Hepatic stellate cell (primary cell): ENCODE results near the gene CDT1.

Experiments used
- DNase-seq: peaks from one replicate; pipeline ENCODE4 v3.0.0; 2011; ENCODE audit warnings: low spot score

CDT1 gene

GRCh38 chr16:88805340-88805715 lies 1.7 kb downstream of the CDT1 start:
- DNase-seq = no peak

DNA sequence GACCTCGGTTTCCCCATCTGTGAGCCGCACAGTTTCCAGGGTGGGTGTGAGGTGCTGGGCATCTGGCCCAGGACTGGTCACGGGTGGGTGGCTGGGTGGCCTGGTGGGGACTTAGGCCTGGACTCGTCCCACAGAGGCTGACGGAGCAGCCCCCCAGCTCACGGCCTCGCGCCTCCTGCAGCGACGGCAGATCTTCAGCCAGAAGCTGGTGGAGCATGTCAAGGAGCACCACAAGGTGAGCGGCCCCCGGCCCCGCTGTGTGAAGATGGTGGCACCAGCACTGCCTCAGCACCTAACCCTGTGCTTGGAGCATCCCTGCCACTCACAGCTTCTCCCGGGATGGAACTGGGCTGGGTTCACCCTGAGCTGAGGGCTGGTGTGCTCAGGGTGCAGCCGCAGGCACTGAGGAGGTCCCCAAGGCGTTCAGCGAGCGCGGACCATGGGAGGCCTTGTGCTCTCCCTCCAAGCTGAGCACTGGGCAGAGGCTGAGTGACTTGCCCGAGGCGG lies 2.4 kb downstream of the CDT1 start:
- no peak for DNase-seq

- DNase-seq = no peak
Observed at GRCh38 chr16:88806491-88807111, 3.0 kb downstream of the CDT1 start.

DNA sequence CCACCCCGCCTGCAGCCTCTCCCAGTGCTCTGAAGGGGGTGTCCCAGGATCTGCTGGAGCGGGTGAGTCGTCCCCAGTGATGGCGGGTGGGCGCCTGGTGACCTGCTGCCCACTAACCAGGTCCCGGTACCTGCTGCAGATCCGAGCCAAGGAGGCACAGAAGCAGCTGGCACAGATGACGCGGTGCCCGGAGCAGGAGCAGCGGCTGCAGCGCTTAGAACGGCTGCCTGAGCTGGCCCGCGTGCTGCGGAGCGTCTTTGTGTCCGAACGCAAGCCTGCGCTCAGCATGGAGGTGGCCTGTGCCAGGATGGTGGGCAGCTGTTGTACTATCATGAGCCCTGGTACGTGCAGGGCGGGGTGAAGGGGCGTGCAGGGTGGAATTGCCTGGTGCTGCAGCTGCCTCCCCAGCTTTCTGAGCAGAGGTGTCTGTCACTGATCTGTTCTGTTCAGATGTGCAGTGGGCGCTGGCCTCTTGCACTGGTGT lies 3.6 kb downstream of the CDT1 start:
- no peak for DNase-seq

- no peak for DNase-seq
Observed at GRCh38 chr16:88807626-88808453, 4.3 kb downstream of the CDT1 start.

DNA sequence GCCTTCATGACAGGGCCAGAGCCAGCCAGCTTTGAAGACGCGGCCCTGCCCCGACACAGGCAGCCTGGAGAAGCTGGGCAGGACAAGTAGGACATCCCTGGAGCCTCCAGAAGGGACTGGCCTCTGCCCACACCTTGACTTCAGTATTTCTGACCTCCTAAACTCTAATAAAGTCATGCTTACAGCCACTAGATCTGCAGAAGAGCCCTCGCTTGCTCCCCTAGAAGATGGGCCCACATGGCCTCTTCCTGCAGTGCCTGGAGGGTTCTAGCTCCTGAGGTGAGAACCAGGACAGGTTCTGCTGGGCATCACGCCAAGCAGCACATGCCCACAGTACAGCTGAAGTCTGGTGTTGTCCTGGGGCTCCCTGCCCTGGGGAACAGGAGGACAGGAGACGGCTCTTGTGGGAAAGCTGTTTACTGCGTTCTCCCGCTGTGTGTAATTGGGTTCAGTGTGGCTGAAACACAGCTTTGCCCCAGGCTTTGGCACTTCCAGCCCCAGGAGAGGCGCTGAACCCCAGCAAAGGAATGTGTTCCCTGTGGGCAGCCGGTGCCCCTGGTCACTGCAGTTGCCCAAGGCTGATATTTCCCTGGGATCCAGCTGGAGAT lies 5.6 kb downstream of the CDT1 start:
- DNase-seq = no peak

DNA sequence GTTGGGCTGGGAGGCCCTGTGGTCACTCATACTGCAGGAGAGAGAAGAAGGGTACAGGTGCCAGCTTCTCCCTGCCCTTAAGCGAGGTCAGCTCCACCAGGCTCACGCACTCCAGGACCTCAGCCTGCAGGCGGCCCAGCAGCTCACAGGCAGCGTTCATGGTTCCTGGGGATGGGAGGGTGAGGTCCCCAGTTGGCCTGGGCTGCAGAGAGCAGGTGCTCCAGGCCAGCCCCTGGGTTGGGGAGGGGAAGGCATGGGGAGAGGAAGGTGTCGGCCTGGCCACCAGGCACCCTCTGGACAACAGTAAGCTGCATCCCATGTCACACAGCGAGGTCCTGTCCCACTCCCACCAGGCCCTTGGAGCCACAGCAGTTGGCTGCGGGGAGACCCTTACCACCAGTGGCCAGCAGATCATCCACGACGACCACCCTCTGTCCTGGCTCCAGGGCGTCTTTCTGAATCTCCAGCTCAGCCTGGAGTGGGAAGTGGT lies 6.1 kb downstream of the CDT1 start:
- no peak for DNase-seq

DNA sequence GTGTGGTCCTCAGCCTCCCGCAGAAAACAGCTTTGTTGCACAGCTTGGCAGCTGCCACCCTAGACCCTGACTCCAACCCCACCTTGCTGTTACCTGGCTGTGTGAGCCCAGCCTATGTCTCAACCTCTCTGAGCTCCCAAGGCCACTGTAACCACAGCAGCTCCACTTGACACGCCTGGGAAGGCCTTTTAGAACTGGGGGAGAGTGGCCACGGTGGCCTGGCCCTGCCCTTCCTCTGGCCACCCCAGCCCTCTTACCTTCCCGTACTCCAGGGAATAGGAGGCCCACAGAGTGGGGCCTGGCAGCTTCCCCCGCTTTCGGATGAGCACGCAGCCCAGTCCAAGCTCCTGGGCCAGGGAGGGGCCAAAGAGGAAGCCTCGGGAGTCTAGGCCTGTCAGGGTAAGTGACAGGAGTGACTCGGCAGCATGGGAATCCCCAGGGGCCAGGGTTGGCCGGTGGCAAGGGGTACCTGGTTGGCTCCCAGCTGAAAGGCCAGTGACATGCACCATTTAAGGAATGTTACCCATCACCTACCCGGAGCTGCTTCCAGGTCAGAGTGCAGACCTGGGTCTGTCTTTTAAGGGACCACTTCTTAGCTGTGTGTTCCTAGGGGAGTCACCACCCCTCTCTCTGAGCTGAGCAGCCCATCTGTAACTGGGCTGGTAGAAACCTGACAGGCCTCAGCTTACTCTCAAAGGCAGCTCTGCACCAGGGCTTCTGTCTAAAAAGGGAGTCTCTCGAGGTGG lies 6.8 kb downstream of the CDT1 start:
- no peak for DNase-seq

DNA sequence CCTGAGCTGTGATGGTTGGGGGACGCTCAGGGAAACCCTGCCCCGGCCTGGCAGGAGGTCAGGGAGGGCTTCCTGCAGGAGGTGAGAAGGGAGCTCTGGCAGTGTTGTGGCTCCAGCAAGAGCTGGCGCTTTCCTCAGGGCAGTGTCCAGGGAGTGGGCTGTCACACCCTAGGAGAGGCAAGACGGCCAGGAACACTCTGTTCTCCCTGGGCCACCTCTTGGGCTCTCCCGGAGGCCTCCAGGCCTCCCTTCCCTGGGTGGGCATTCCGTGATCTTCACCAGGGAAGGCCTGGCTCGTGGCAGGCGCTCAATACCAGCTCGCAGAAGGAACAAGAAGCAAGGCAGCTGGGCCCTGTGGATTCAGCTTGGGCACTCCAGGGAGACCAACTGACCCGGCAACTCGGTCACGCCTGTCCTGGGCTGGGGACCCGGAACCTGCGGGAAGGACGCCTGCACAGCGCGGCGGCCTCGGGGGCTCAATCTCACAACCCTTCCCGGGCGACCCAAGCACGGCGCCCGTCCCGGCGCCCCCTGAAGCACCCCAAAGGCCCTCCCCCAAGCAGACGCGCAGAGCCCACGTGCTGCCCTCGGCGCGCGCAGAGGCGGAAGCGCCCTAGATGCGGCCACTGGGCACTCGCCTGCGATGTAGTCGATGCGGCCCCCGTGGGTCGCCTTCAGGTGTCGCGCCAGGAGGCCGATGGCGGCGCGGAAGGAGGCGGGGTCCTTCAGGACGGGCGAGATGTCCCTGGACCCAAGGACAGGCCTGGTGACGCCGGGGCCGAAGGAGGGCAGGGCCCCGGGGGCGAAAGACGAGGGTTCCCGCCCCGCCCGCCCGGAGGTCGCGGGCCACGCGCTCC lies 7.6 kb downstream of the CDT1 start:
- peak; percentile 87 for DNase-seq

- peak; percentile 99 for DNase-seq
Observed at GRCh38 chr16:88811769-88812512, 8.4 kb downstream of the CDT1 start, which contains the start of gene APRT. Gene APRT, minus strand, starts transcription at chr16:88811928. Its CDS starts 29 bp downstream, at chr16:88811899.

DNA sequence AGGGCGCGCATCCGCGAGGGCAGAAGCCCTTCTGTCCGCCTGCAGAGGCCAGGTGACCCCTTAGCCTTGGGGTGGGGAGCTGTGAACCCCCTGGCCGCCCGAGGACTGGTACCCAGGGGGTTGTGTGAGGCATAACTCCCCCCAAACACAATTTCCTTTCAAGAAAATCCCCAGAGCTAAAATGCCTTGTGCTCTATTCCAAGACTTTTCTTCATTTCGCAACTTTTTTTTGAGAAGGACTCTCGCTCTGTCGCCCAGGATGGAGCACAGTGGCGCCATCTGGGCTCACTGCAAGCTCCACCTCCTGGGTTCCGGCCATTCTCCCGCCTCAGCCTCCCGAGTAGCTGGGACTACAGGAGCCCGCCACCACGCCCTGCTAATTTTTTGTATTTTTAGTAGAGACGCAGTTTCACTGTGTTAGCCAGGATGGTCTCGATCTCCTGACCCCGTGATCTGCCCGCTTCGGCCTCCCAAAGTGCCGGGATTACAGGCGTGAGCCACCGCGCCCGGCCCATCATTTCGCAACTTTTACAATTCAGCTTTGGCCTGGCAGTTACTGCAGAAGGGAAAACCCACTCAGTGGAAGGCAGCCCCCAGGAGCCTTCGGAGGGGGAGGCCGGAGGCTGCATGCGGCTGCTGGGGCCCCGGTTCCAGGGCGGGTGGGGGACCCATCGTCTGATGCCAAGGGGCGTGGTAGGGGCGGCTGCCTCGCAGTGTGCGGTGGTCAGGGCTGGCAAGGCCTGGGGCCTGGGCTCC lies 9.1 kb downstream of the CDT1 start:
- DNase-seq = no peak

GRCh38 chr16:88813269-88814143 lies 9.9 kb downstream of the CDT1 start:
- DNase-seq = no peak

GRCh38 chr16:88814144-88814502 lies 10.5 kb downstream of the CDT1 start:
- DNase-seq = no peak

DNA sequence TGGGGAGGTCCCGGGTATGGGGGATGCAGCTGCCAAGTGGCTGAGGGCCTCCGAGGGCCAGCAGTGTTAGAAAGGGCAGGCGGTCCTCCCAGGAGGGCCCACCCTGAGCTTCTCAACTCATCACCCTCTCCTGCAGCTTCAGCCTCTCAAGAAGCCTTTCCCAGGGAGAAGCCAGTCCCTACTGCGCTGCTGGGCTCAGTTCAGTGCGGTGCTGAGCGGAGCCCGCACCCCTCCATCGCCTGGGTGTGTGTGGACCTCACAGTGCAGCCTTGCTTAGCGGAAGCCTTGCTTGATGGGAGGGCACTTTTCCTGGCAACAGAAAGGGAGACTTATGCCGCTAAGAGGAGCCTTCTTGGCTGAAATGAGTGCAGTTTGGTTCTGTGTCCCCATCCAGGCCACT lies 11.6 kb downstream of the CDT1 start:
- no peak for DNase-seq

- DNase-seq = no peak
Observed at GRCh38 chr16:88815901-88816589, 12.5 kb downstream of the CDT1 start.

DNA sequence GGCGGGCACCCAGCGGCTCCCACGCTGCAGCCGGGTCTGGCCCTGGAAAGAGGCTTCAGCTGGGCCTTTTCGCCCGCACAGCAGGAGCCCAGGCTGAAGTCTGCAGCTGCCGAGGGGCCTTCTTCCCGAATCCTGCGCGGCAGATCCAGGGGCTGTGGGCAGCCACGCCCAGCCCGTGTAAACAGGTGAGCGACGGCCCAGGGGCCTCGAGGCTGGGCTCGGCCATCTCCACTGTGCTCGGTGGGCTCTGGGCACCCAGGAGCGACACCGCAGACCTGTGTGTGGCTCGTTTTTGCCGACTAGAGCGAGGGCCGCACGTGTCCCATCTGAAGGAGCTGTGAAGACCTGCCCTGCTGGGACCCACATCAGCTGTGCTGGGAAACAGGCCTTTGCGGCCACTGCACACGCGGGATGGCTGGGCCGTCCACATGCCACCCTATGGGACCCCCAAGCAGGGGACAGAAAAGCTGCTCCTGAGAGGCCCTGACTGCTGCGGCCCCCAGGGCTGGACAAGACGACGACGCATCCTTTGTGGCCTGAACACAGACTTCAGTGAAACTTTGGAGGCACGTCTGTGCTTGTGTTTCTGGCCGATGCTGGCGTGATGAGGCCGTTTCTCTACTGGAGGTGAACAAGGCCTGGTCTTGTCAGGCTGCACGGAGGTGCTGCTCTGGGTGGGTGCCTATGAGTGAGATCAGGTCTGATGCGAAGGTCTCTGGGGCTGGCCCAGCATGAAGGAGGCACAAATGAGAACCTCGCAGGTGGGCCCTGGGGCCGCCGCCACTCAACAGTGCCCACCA lies 13.3 kb downstream of the CDT1 start:
- DNase-seq = no peak
